Measurements from ENCODE around the gene RAB29. TPM values are rescaled to one million over a fixed set of nuclear protein-coding genes. Genes with fewer than 3 reads are reported as not detected.
"Not testable (repeated sequence)": the region's sequence is repeated elsewhere in the genome, so short reads cannot be mapped to it uniquely, and the experiment has no call there.

The RAB29 gene
- total RNA-seq, 2 experiments from 2014 or later = 67.6 to 72.3 TPM

DNA sequence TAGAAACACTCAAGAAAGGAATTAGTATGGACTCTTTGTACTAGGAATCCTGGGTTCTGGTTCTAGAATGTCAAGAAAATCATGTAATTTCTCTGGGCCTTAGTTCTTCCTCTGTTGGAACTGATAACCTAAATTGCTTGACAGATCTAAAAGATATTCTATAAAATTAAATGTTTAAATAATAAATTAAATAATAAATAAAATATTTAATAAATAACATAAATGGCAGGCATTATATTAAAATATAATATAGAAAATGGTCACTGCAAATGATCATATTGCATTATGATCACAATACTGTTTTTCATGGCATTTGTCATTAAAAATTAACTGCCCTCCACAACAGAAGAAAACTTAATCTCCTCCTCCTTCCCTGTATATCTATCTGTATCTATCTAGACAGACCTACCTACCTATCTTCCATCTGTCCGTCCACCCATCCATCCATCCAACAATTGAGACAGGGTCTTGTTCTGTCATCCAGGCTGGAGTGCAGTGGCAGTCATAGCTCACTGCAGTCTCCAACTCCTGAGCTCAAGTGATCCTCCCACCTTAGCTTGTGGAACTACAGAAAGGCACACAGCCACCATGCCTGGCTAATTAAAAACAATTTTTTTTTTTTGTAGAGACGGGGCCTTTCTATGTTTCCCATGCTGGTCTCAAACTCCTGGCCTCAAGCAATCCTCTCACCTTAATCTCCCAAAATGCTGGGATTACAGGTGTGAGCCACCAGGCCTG lies 41.7 kb downstream of the RAB29 start:
- Mint-ChIP-seq H3K27ac (no peak overlapping the region), H3K27me3 (no peaks in the 10 kb centered on the region), H3K4me1 (peaks cover 26% of the 10 kb centered on the region), H3K4me3 (no peak overlapping the region), H3K36me3 (ENCODE audit: low read depth) (peaks cover 26% of the 10 kb centered on the region), H3K9me3 (no peaks in the 10 kb centered on the region)
- DNase-seq = no peak
- CTCF ChIA-PET = interaction anchor here (1.0 to 1.2 kb wide), 2 partner anchors 9 to 243 kb away, joined by 3 to 4 read pairs; no protein-coding TSS in a partner anchor
- POLR2A ChIA-PET = interaction anchor here (0.6 to 1.2 kb wide), 4 partner anchors 12 to 103 kb away, joined by 3 to 5 read pairs (median 3); no protein-coding TSS in a partner anchor

DNA sequence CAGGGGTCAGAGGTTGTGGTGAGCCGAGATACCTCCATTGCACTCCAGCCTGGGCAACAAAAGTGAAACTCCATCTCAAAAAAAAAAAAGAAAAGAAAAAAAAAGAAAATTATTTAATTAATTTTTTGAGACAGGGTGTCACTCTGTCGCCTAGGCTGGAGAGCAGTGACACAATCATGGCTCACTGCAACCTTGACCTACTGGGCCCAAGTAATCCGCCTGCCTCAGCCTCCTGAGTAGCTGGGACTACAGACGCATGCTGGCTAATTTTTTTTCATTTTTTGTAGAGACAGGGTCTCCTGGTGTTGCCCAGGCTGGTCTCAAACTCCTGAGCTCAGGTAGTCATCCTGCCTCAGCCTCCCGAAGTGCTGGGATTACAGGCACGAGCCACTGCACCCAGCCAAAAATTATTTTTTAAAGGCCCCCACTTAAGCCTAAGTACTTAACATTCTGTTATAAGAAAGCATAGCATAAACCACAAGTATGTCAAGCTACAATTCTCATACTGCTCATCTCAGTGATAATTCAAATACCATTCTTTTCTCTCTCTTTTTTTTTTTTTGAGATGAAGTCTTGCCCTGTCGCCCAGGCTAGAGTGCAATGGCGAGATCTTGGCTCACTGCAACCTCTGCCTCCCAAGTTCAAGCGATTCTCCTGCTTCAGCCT lies 45.2 kb downstream of the RAB29 start:
- CTCF ChIA-PET = interaction anchor here (0.7 to 4.6 kb wide), 5 partner anchors 9 to 100 kb away, joined by 3 to 23 read pairs (median 4); no protein-coding TSS in a partner anchor
- H3K36me3 Mint-ChIP-seq (ENCODE audit: low read depth) = peaks cover 41% of the 10 kb centered on the region

GRCh38 chr1:205726619-205727125 lies 48.6 kb downstream of the RAB29 start:
- H3K4me1 Mint-ChIP-seq = peaks cover 17% of the 10 kb centered on the region
- H3K9me3 Mint-ChIP-seq = no peaks in the 10 kb centered on the region
- H3K4me3 Mint-ChIP-seq = no peak overlapping the region
- peaks cover 53% of the 10 kb centered on the region for H3K36me3 Mint-ChIP-seq (ENCODE audit: low read depth)
- H3K27ac Mint-ChIP-seq = no peak overlapping the region
- ChIA-PET POLR2A (interaction anchor here (0.8 kb wide), 1 partner anchor 11 kb away, joined by 3 read pairs; no protein-coding TSS in a partner anchor), CTCF (interaction anchor here (5.4 kb wide), 1 partner anchor 15 kb away, joined by 41 read pairs; no protein-coding TSS in a partner anchor)
- DNase-seq = no peak
- H3K27me3 Mint-ChIP-seq = no peaks in the 10 kb centered on the region

More for the DNA sequence above, 45.2 kb downstream of the RAB29 start:
- POLR2A ChIA-PET = interaction anchor here (0.6 to 2.6 kb wide), 5 partner anchors 9 to 247 kb away, joined by 3 to 7 read pairs (median 4); partner anchors contain the start of gene RAB29
- Mint-ChIP-seq H3K4me3 (no peak overlapping the region), H3K9me3 (no peaks in the 10 kb centered on the region), H3K4me1 (peaks cover 25% of the 10 kb centered on the region), H3K27me3 (no peaks in the 10 kb centered on the region), H3K27ac (no peak overlapping the region)
- DNase-seq = no peak

- ChIA-PET CTCF (interaction anchor here (1.3 to 5.4 kb wide), 3 partner anchors 14 to 67 kb away, joined by 3 to 41 read pairs (median 5); no protein-coding TSS in a partner anchor), POLR2A (interaction anchor here (1.2 to 3.4 kb wide), 2 partner anchors 15 to 23 kb away, joined by 3 to 12 read pairs; no protein-coding TSS in a partner anchor)
- DNase-seq = no peak
- peaks cover 60% of the 10 kb centered on the region for H3K36me3 Mint-ChIP-seq (ENCODE audit: low read depth)
- H3K4me3 Mint-ChIP-seq = no peak overlapping the region
- H3K27ac Mint-ChIP-seq = no peak overlapping the region
- peaks cover 15% of the 10 kb centered on the region for H3K4me1 Mint-ChIP-seq
- H3K27me3 Mint-ChIP-seq = no peaks in the 10 kb centered on the region
- no peaks in the 10 kb centered on the region for H3K9me3 Mint-ChIP-seq
Measured at GRCh38 chr1:205725514-205725913, 49.8 kb downstream of the RAB29 start.

DNA sequence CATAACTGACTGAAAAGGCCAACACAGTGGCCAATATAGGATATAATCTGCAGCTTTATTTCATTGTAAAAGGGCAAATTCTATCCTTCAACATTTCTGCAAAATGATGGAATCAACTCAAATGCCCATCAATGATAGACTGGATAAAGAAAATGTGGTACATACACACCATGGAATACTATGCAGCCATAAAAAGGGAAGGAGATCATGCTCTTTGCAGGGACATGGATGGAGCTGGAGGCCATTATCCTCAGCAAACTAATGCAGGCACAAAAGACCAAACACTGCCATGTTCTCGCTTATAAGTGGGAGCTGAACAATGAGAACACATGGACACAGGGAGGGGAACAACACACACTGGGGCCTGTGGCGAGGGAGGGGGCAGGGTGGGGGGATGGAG lies 54.5 kb downstream of the RAB29 start:
- DNase-seq, H3K27me3 Mint-ChIP-seq, H3K9me3 Mint-ChIP-seq, H3K27ac Mint-ChIP-seq, H3K4me3 Mint-ChIP-seq: not testable (repeated sequence)
- peaks cover 79% of the 10 kb centered on the region for H3K36me3 Mint-ChIP-seq (ENCODE audit: low read depth)
- H3K4me1 Mint-ChIP-seq = peaks cover 34% of the 10 kb centered on the region
- POLR2A ChIA-PET = interaction anchor here (0.5 to 2.9 kb wide), 3 partner anchors 9 to 28 kb away, joined by 3 to 10 read pairs (median 10); no protein-coding TSS in a partner anchor
- CTCF ChIA-PET = interaction anchor here (0.9 to 2.3 kb wide), 6 partner anchors 9 to 257 kb away, joined by 4 to 6 read pairs (median 4); no protein-coding TSS in a partner anchor

DNA sequence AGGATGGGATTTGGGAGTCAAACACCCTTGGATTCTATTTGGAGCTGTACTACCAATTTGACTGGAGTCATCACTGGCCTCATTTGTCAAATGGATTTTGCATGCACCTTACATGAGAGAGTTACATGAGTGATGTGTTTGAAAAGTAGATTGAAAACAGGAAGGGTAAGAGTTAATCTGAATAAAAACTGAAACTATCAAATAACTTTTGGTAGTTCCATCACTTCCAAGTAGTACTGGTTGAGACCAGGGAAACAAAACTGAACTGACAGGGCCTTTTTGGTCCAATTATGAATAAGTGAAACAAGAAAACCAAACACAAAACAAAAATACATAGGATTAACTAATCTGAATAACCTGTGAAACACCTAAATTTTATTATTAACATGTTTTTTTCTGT lies 55.5 kb downstream of the RAB29 start:
- POLR2A ChIA-PET = no interaction called here
- Mint-ChIP-seq H3K27ac (peak overlapping the region; percentile 15), H3K36me3 (ENCODE audit: low read depth) (peaks cover 81% of the 10 kb centered on the region), H3K4me3 (no peak overlapping the region), H3K4me1 (peaks cover 33% of the 10 kb centered on the region), H3K27me3 (no peaks in the 10 kb centered on the region), H3K9me3 (no peaks in the 10 kb centered on the region)
- CTCF ChIA-PET = interaction anchor here (1.1 to 2.3 kb wide), 2 partner anchors 19 to 61 kb away, joined by 5 to 6 read pairs; no protein-coding TSS in a partner anchor
- DNase-seq = no peak

DNA sequence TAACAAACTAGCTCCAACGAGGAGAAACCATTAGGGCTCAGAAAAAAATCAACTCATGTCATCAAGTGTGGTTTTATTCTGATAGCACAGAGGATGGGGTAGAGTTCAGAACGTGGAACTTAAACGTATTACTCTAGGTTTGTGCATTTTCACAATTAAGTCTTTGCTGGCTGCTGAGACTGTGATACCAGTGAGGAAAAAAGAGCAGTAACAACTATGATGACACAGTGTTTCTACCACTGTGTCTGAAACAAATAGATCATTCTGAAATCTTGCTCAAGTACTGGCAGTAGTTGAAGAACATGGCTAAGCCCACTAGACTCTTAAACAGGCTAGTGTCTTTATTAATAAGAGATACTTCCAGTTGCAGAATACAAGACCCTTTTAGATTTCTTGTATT lies 56.3 kb downstream of the RAB29 start:
- Mint-ChIP-seq H3K27me3 (no peaks in the 10 kb centered on the region), H3K4me3 (no peak overlapping the region), H3K27ac (no peak overlapping the region), H3K36me3 (ENCODE audit: low read depth) (peaks cover 80% of the 10 kb centered on the region), H3K9me3 (no peaks in the 10 kb centered on the region), H3K4me1 (peaks cover 32% of the 10 kb centered on the region)
- ChIA-PET POLR2A (no interaction called here), CTCF (interaction anchor here (1.2 kb wide), 1 partner anchor 64 kb away, joined by 4 read pairs; no protein-coding TSS in a partner anchor)
- DNase-seq = no peak

Other genes starting within 250 kb of the RAB29 start
- gene ELK4, start 143.5 kb downstream of the RAB29 start, total RNA-seq = 10 to 100 TPM; 80.6 to 83.0 TPM
- gene SLC45A3, start 95.0 kb downstream of the RAB29 start, total RNA-seq = under 1 TPM in 1 of 2 experiments, not detected in 1; 0.18 TPM
- gene NUCKS1, start 25.3 kb downstream of the RAB29 start, total RNA-seq = 100 to 1,000 TPM; 163 to 185 TPM
- 10 to 100 TPM; 15.1 to 17.8 TPM for gene SLC41A1, start 37.7 kb upstream of the RAB29 start, total RNA-seq
- under 1 TPM; 0.43 to 0.81 TPM for gene PM20D1, start 74.7 kb upstream of the RAB29 start, total RNA-seq
- not detected for gene SLC26A9, start 168.0 kb upstream of the RAB29 start, total RNA-seq
- gene RAB7B, start 227.9 kb upstream of the RAB29 start, total RNA-seq = not detected
- gene CTSE, start 248.4 kb upstream of the RAB29 start, total RNA-seq = not detected

All from activated CD4-positive, alpha-beta memory T cell treated with anti-CD3 and anti-CD28 coated beads, Interleukin-2, amount 10 ng/mL, durations not matched to agents 7 days and 5 days (primary cell).